ENCODE data around the gene SPHKAP.

DNA sequence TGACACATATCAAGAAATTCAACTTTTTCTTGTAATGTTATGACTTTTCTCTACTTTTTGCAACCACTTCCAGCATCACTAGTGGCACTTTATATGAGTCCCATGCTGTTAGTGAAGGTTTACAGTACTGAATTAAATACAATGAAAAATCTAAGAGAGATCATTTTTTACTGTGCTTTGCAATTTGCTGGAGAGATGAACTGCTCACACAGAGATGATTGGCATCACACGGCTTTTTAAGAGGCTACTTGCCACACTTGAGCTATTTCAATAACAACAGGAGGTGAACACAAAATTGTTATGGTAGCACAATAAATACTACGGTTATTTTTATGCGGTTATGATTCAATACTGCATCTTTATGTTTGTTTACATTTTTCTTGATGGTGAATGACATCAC is 221.2 kb downstream of the SPHKAP start:
- TF ChIP-seq, protein P1, sequence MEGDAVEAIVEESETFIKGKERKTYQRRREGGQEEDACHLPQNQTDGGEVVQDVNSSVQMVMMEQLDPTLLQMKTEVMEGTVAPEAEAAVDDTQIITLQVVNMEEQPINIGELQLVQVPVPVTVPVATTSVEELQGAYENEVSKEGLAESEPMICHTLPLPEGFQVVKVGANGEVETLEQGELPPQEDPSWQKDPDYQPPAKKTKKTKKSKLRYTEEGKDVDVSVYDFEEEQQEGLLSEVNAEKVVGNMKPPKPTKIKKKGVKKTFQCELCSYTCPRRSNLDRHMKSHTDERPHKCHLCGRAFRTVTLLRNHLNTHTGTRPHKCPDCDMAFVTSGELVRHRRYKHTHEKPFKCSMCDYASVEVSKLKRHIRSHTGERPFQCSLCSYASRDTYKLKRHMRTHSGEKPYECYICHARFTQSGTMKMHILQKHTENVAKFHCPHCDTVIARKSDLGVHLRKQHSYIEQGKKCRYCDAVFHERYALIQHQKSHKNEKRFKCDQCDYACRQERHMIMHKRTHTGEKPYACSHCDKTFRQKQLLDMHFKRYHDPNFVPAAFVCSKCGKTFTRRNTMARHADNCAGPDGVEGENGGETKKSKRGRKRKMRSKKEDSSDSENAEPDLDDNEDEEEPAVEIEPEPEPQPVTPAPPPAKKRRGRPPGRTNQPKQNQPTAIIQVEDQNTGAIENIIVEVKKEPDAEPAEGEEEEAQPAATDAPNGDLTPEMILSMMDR (IDR thresholded peaks at IDR 0.05) = no peak
- TF ChIP-seq POLR2A (IDR thresholded peaks at IDR 0.05) = no peak
